Astrocyte (in vitro differentiated cells and primary cell): ENCODE data around the gene SLC6A19. TPM values are rescaled to one million over a fixed set of nuclear protein-coding genes. Genes with fewer than 3 reads are reported as not detected.

ENCODE experiments used
- DNase-seq: peaks from one replicate; pipeline ENCODE4 v3.0.0-alpha.2; 2010; ENCODE audit warnings: low read depth
- FAIRE-seq: peaks from 2 replicates; lab custom pipeline; 2011; peaks lifted over from hg19 to GRCh38; lab: Jason Lieb, UNC
- H2AFZ ChIP-seq: 2 replicates; pipeline ENCODE4 v1.6.0; 2012; ENCODE audit warnings: low read depth, low read length, inconsistent platforms
- H3K27ac ChIP-seq: 2 replicates; pipeline ENCODE4 v1.5.1; 2011; ENCODE audit warnings: low read depth, low read length, inconsistent platforms
- H3K27me3 ChIP-seq: 2 replicates; pipeline ENCODE4 v1.6.0; 2011; ENCODE audit warnings: low read length, inconsistent platforms; ENCODE audit not compliant: insufficient read depth
- H3K36me3 ChIP-seq: 2 replicates; pipeline ENCODE4 v1.5.1; 2011; ENCODE audit warnings: low read length, inconsistent platforms; ENCODE audit not compliant: insufficient read depth
- H3K4me1 ChIP-seq: 2 replicates; pipeline ENCODE4 v1.5.1; 2011; ENCODE audit warnings: low read length, inconsistent platforms; ENCODE audit not compliant: insufficient read depth
- H3K4me2 ChIP-seq: 2 replicates; pipeline ENCODE4 v1.6.0; 2012; ENCODE audit warnings: low read length, inconsistent platforms
- H3K4me3 ChIP-seq: 2 replicates; pipeline ENCODE4 v1.5.1; 2011; ENCODE audit warnings: low read depth, mild to moderate bottlenecking, low read length, inconsistent platforms; ENCODE audit not compliant: insufficient read depth
- H3K79me2 ChIP-seq: 2 replicates; pipeline ENCODE4 v1.6.0; 2012; ENCODE audit warnings: mild to moderate bottlenecking, low read length, inconsistent platforms; ENCODE audit not compliant: insufficient read depth
- H3K9ac ChIP-seq: 2 replicates; pipeline ENCODE4 v1.6.0; 2012; ENCODE audit warnings: mild to moderate bottlenecking, low read length, inconsistent platforms
- H3K9me3 ChIP-seq: 2 replicates; pipeline ENCODE4 v1.5.1; 2012; ENCODE audit warnings: low read depth, mild to moderate bottlenecking, low read length, inconsistent platforms; ENCODE audit not compliant: insufficient read depth
- H4K20me1 ChIP-seq: 2 replicates; pipeline ENCODE4 v1.6.0; 2012; ENCODE audit warnings: low read length, inconsistent platforms; ENCODE audit not compliant: insufficient read depth
- H3K27ac Mint-ChIP-seq: one replicate; pipeline ENCODE4 v1.8.0; 2021; ENCODE audit warnings: mild to moderate bottlenecking, mixed read lengths; ENCODE audit not compliant: unreplicated experiment
- H3K27me3 Mint-ChIP-seq: one replicate; pipeline ENCODE4 v1.8.0; 2021; ENCODE audit warnings: low read depth, mixed read lengths; ENCODE audit not compliant: unreplicated experiment
- H3K36me3 Mint-ChIP-seq: one replicate; pipeline ENCODE4 v1.8.0; 2021; ENCODE audit warnings: low read depth, mixed read lengths; ENCODE audit not compliant: unreplicated experiment
- H3K4me1 Mint-ChIP-seq: one replicate; pipeline ENCODE4 v1.8.0; 2021; ENCODE audit warnings: low read depth, mixed read lengths; ENCODE audit not compliant: unreplicated experiment
- H3K4me3 Mint-ChIP-seq: one replicate; pipeline ENCODE4 v1.8.0; 2021; ENCODE audit warnings: mild to moderate bottlenecking, moderate library complexity, mixed read lengths; ENCODE audit not compliant: unreplicated experiment
- H3K9me3 Mint-ChIP-seq: one replicate; pipeline ENCODE4 v1.8.0; 2021; ENCODE audit warnings: mild to moderate bottlenecking, mixed read lengths; ENCODE audit not compliant: unreplicated experiment
- CTCF ChIP-seq: IDR thresholded peaks from 2 replicates; pipeline ENCODE4 v1.5.1; 2011; ENCODE audit warnings: low read depth, mild to moderate bottlenecking, inconsistent platforms, low read length, moderate library complexity; ENCODE audit not compliant: insufficient read depth
- EZH2 ChIP-seq: IDR thresholded peaks from 2 replicates; pipeline ENCODE4 v1.6.1; 2012; ENCODE audit warnings: mild to moderate bottlenecking, low read length, inconsistent platforms; ENCODE audit not compliant: insufficient read depth
- total RNA-seq: library from RNA; stranded (reverse); gene quantifications from 2 replicates; pipeline ENCODE4 v1.2.1, GENCODE V29; 2021

SLC6A19 gene
- total RNA-seq, 1 donor from 2014 or later, result not detected

DNA sequence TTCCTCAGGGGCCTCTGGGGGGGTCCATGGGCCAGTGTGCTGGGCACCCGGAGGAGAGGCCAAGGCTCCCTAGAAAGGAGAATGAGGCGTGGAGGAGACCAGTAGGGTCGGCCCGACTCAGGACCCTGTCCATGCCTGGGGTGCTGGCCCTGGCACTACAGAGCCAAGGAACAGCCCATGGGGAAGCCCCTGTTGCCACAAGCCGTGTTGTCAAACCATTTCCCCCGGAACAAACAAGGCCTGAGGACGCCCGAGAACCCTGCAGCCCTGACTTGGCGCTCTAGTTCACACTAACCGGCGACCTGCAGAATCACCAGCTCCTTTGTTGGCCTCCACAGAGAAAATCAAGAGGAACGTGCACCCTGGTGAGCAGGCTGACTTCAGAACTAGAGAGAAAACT is 48.0 kb upstream of the SLC6A19 start:
- Histone ChIP-seq H3K4me1 (no peaks in the 10 kb centered on the region), H3K4me3 (no peak overlapping the region), H2AFZ (no peak overlapping the region), H3K27ac (no peak overlapping the region), H4K20me1 (no peaks in the 10 kb centered on the region), H3K79me2 (no peaks in the 10 kb centered on the region), H3K9ac (no peak overlapping the region), H3K4me2 (no peak overlapping the region), H3K9me3 (peaks cover 5% of the 10 kb centered on the region), H3K36me3 (no peaks in the 10 kb centered on the region), H3K27me3 (peaks cover 29% of the 10 kb centered on the region)
- Mint-ChIP-seq H3K27me3 (peaks cover 62% of the 10 kb centered on the region), H3K4me3 (no peak overlapping the region), H3K36me3 (no peaks in the 10 kb centered on the region), H3K27ac (no peak overlapping the region), H3K9me3 (peaks cover 4% of the 10 kb centered on the region), H3K4me1 (no peaks in the 10 kb centered on the region)
- DNase-seq, result no peak
- FAIRE-seq, result no peak
- no peak for TF ChIP-seq CTCF
- TF ChIP-seq EZH2, result no peak

- Histone ChIP-seq H3K27me3 (peaks cover 30% of the 10 kb centered on the region), H3K4me3 (no peak overlapping the region)
- H3K4me3 Mint-ChIP-seq, result no peak overlapping the region
These were observed 46.0 kb upstream of the SLC6A19 start for GRCh38 chr5:1155191-1156032.

More at GRCh38 chr5:1155191-1156032, 46.0 kb upstream of the SLC6A19 start:
- Mint-ChIP-seq H3K4me1 (no peaks in the 10 kb centered on the region), H3K27ac (no peak overlapping the region), H3K36me3 (no peaks in the 10 kb centered on the region), H3K9me3 (peaks cover 4% of the 10 kb centered on the region), H3K27me3 (peaks cover 73% of the 10 kb centered on the region)
- Histone ChIP-seq H3K27ac (no peak overlapping the region), H3K4me1 (no peaks in the 10 kb centered on the region), H3K9me3 (peaks cover 5% of the 10 kb centered on the region), H3K79me2 (no peaks in the 10 kb centered on the region), H2AFZ (no peak overlapping the region), H3K4me2 (no peak overlapping the region), H3K9ac (no peak overlapping the region), H3K36me3 (no peaks in the 10 kb centered on the region), H4K20me1 (no peaks in the 10 kb centered on the region)
- no peak for FAIRE-seq
- TF ChIP-seq EZH2 (no peak), CTCF (no peak)
- no peak for DNase-seq
